HEK293 (cell line): Measurements from ENCODE around the gene TTLL10.

ENCODE experiments used
- BCL11B ChIP-seq: fragments of 450-650 bp; formaldehyde crosslinking; IDR thresholded peaks from 2 replicates; pipeline ENCODE4 v1.5.1; 2016; ENCODE audit warnings: low read depth, missing biosample characterization, missing genetic modification characterization
- IKZF3 ChIP-seq: fragments of 450-650 bp; IDR thresholded peaks from 2 replicates; pipeline ENCODE4 v1.5.0; 2018; ENCODE audit warnings: missing biosample characterization, mild to moderate bottlenecking, missing genetic modification characterization, moderate library complexity
- KLF1 ChIP-seq: fragments of 450-650 bp; formaldehyde crosslinking; IDR thresholded peaks from 2 replicates; pipeline ENCODE4 v1.5.1; 2016; ENCODE audit warnings: missing biosample characterization, missing genetic modification characterization
- KLF8 ChIP-seq: fragments of 450-650 bp; formaldehyde crosslinking; IDR thresholded peaks from 2 replicates; pipeline ENCODE4 v1.5.1; 2016; ENCODE audit warnings: missing biosample characterization, missing genetic modification characterization
- MEIS1 ChIP-seq: sonication (generic); formaldehyde crosslinking; IDR thresholded peaks from 2 replicates; pipeline ENCODE4 v1.8.1; 2022; ENCODE audit warnings: missing genetic modification reagents, mild to moderate bottlenecking, borderline replicate concordance
- MZF1 ChIP-seq: fragments of 450-650 bp; formaldehyde crosslinking; IDR thresholded peaks from 2 replicates; pipeline ENCODE4 v1.5.1; 2017; ENCODE audit warnings: missing biosample characterization, missing genetic modification characterization, borderline replicate concordance
- OSR2 ChIP-seq: fragments of 450-650 bp; formaldehyde crosslinking; IDR thresholded peaks from 2 replicates; pipeline ENCODE4 v1.5.1; 2016; ENCODE audit warnings: missing biosample characterization, missing genetic modification characterization
- PRDM1 ChIP-seq: fragments of 450-650 bp; formaldehyde crosslinking; IDR thresholded peaks from 2 replicates; pipeline ENCODE4; 2016; ENCODE audit warnings: missing biosample characterization, missing genetic modification characterization
- TRIM28 ChIP-seq: IDR thresholded peaks from 2 replicates; pipeline ENCODE4 v1.6.1; 2011; ENCODE audit warnings: low read length, control low read depth, borderline replicate concordance
- ZBTB48 ChIP-seq: fragments of 450-650 bp; formaldehyde crosslinking; IDR thresholded peaks from 2 replicates; pipeline ENCODE4 v1.5.1; 2016; ENCODE audit warnings: missing biosample characterization, missing genetic modification characterization
- ZFP3 ChIP-seq: fragments of 450-650 bp; formaldehyde crosslinking; IDR thresholded peaks from 2 replicates; pipeline ENCODE4 v1.5.1; 2016; ENCODE audit warnings: low read depth, missing biosample characterization, missing genetic modification characterization
- ZNF155 ChIP-seq: fragments of 450-650 bp; formaldehyde crosslinking; IDR thresholded peaks from 2 replicates; pipeline ENCODE4 v1.5.1; 2016; ENCODE audit warnings: missing biosample characterization, missing genetic modification characterization
- ZNF239 ChIP-seq: fragments of 450-650 bp; formaldehyde crosslinking; IDR thresholded peaks from 2 replicates; pipeline ENCODE4 v1.5.1; 2016; ENCODE audit warnings: missing biosample characterization, missing genetic modification characterization
- ZNF24 ChIP-seq: fragments of 450-650 bp; formaldehyde crosslinking; IDR thresholded peaks from 2 replicates; pipeline ENCODE4 v1.5.1; 2016; ENCODE audit warnings: missing biosample characterization, missing genetic modification characterization
- ZNF391 ChIP-seq: fragments of 450-650 bp; formaldehyde crosslinking; IDR thresholded peaks from 2 replicates; pipeline ENCODE4 v1.5.1; 2016; ENCODE audit warnings: low read depth, missing biosample characterization, missing genetic modification characterization, borderline replicate concordance
- ZNF629 ChIP-seq: fragments of 450-650 bp; formaldehyde crosslinking; IDR thresholded peaks from 2 replicates; pipeline ENCODE4 v1.5.1; 2017; ENCODE audit warnings: missing biosample characterization, missing genetic modification characterization
- ZNF660 ChIP-seq: fragments of 450-650 bp; IDR thresholded peaks from 2 replicates; pipeline ENCODE4 v1.5.1; 2018; ENCODE audit warnings: missing biosample characterization, mild to moderate bottlenecking, missing genetic modification characterization
- ZNF792 ChIP-seq: fragments of 450-650 bp; formaldehyde crosslinking; IDR thresholded peaks from 2 replicates; pipeline ENCODE4 v1.5.1; 2016; ENCODE audit warnings: missing biosample characterization, missing genetic modification characterization
- ZNF830 ChIP-seq: fragments of 450-650 bp; IDR thresholded peaks from 2 replicates; pipeline ENCODE4 v1.5.0; 2018; ENCODE audit warnings: missing biosample characterization, missing genetic modification characterization, low read depth, mild to moderate bottlenecking, moderate library complexity
- ZNF837 ChIP-seq: fragments of 450-650 bp; formaldehyde crosslinking; IDR thresholded peaks from 2 replicates; pipeline ENCODE4 v1.5.1; 2016; ENCODE audit warnings: missing biosample characterization, missing genetic modification characterization
- ZSCAN30 ChIP-seq: fragments of 450-650 bp; IDR thresholded peaks from 2 replicates; pipeline ENCODE4 v1.5.1; 2018; ENCODE audit warnings: missing biosample characterization, mild to moderate bottlenecking, missing genetic modification characterization, moderate library complexity
- TF ChIP-seq, protein P1 (sequence below): fragments of 450-650 bp; formaldehyde crosslinking; IDR thresholded peaks from 2 replicates; pipeline ENCODE4 v1.5.1; 2016; ENCODE audit warnings: missing biosample characterization, missing genetic modification characterization
- TF ChIP-seq, protein P2 (sequence below): fragments of 450-650 bp; IDR thresholded peaks from 2 replicates; pipeline ENCODE4 v1.5.1; 2018; ENCODE audit warnings: missing biosample characterization, mild to moderate bottlenecking, missing genetic modification characterization
- TF ChIP-seq, protein P3 (sequence below): sonication (generic); formaldehyde crosslinking; IDR thresholded peaks from 2 replicates; pipeline ENCODE4 v1.8.1; 2022; ENCODE audit warnings: mild to moderate bottlenecking, moderate library complexity, missing genetic modification reagents
- TF ChIP-seq, protein P4 (sequence below): fragments of 450-650 bp; formaldehyde crosslinking; IDR thresholded peaks from 2 replicates; pipeline ENCODE4 v1.5.1; 2016; ENCODE audit warnings: missing biosample characterization, missing genetic modification characterization
- TF ChIP-seq, protein P5 (sequence below): fragments of 450-650 bp; formaldehyde crosslinking; IDR thresholded peaks from 2 replicates; pipeline ENCODE4 v1.5.1; 2016; ENCODE audit warnings: missing biosample characterization, missing genetic modification characterization

Gene TTLL10

DNA sequence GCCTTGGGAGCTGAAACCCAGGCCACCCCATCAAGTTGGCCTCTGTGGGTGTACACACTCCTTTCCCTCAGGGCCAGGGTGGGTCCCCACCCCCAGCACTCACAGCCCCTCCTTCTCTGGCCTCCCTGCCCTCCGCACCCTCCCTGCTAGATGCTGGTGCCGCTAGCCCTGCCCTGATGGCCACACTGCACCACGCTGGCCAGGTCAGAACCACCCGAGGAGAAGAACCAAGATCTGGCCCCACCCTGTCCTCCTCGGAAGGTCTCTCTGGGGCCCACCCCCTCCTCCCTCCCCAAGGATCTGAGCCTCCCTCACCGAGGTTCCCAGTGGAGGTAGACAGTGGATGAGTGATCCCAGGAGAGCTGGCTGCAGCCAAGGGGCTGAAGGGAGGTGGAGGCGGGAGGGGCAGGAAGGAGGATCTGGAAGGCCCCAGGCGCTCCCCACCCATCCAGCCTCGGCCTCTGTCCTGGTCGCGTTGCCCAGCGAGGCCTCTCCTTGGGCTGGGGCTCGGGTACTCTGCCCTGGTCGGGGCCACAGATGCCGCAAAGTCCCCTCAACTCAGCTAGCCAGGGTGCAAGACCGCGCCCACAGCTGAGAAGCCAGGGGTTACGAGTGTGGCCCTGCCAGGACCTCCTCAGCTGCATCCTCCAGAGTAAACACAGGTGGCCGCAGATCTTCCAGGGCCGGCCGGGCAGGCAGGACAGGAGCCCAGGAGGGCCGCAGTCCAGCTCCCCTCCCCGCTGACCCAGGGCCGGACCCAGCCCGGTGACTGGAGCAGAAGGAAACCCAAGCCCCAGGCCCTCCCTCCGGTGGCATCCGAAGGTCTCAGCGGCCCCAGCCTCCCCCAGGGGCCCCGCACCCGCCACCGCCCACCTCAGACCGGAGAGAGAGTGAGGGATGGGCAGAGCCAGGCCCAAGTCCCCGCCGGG, 63.5 kb downstream of the TTLL10 start (continued):
- TF ChIP-seq ZNF391 (tag by site-specific recombination): no peak
- TF ChIP-seq ZNF24 (tag by site-specific recombination): no peak
- TF ChIP-seq, protein P1, sequence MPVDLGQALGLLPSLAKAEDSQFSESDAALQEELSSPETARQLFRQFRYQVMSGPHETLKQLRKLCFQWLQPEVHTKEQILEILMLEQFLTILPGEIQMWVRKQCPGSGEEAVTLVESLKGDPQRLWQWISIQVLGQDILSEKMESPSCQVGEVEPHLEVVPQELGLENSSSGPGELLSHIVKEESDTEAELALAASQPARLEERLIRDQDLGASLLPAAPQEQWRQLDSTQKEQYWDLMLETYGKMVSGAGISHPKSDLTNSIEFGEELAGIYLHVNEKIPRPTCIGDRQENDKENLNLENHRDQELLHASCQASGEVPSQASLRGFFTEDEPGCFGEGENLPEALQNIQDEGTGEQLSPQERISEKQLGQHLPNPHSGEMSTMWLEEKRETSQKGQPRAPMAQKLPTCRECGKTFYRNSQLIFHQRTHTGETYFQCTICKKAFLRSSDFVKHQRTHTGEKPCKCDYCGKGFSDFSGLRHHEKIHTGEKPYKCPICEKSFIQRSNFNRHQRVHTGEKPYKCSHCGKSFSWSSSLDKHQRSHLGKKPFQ (tag by site-specific recombination): no peak
- TF ChIP-seq, protein P2, sequence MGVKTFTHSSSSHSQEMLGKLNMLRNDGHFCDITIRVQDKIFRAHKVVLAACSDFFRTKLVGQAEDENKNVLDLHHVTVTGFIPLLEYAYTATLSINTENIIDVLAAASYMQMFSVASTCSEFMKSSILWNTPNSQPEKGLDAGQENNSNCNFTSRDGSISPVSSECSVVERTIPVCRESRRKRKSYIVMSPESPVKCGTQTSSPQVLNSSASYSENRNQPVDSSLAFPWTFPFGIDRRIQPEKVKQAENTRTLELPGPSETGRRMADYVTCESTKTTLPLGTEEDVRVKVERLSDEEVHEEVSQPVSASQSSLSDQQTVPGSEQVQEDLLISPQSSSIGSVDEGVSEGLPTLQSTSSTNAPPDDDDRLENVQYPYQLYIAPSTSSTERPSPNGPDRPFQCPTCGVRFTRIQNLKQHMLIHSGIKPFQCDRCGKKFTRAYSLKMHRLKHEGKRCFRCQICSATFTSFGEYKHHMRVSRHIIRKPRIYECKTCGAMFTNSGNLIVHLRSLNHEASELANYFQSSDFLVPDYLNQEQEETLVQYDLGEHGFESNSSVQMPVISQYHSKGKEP: no peak
- no peak for TF ChIP-seq TRIM28
- no peak for TF ChIP-seq MZF1 (tag by site-specific recombination)
- no peak for TF ChIP-seq PRDM1
- TF ChIP-seq ZNF660 (tag by site-specific recombination): no peak
- TF ChIP-seq ZFP3 (tag by site-specific recombination): no peak
- TF ChIP-seq ZSCAN30 (tag by site-specific recombination): no peak
- TF ChIP-seq, protein P3, sequence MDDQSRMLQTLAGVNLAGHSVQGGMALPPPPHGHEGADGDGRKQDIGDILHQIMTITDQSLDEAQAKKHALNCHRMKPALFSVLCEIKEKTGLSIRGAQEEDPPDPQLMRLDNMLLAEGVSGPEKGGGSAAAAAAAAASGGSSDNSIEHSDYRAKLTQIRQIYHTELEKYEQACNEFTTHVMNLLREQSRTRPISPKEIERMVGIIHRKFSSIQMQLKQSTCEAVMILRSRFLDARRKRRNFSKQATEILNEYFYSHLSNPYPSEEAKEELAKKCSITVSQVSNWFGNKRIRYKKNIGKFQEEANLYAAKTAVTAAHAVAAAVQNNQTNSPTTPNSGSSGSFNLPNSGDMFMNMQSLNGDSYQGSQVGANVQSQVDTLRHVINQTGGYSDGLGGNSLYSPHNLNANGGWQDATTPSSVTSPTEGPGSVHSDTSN (CRISPR knock-in tag): no peak
- TF ChIP-seq IKZF3: no peak
- no peak for TF ChIP-seq BCL11B (tag by site-specific recombination)
- TF ChIP-seq, protein P4, sequence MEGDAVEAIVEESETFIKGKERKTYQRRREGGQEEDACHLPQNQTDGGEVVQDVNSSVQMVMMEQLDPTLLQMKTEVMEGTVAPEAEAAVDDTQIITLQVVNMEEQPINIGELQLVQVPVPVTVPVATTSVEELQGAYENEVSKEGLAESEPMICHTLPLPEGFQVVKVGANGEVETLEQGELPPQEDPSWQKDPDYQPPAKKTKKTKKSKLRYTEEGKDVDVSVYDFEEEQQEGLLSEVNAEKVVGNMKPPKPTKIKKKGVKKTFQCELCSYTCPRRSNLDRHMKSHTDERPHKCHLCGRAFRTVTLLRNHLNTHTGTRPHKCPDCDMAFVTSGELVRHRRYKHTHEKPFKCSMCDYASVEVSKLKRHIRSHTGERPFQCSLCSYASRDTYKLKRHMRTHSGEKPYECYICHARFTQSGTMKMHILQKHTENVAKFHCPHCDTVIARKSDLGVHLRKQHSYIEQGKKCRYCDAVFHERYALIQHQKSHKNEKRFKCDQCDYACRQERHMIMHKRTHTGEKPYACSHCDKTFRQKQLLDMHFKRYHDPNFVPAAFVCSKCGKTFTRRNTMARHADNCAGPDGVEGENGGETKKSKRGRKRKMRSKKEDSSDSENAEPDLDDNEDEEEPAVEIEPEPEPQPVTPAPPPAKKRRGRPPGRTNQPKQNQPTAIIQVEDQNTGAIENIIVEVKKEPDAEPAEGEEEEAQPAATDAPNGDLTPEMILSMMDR: no peak
- TF ChIP-seq, protein P5, sequence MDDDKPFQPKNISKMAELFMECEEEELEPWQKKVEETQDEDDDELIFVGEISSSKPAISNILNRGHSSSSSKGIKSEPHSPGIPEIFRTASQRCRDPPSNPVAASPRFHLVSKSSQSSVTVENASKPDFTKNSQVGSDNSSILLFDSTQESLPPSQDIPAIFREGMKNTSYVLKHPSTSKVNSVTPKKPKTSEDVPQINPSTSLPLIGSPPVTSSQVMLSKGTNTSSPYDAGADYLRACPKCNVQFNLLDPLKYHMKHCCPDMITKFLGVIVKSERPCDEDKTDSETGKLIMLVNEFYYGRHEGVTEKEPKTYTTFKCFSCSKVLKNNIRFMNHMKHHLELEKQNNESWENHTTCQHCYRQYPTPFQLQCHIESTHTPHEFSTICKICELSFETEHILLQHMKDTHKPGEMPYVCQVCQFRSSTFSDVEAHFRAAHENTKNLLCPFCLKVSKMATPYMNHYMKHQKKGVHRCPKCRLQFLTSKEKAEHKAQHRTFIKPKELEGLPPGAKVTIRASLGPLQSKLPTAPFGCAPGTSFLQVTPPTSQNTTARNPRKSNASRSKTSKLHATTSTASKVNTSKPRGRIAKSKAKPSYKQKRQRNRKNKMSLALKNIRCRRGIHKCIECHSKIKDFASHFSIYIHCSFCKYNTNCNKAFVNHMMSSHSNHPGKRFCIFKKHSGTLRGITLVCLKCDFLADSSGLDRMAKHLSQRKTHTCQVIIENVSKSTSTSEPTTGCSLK (tag by site-specific recombination): no peak
- TF ChIP-seq KLF8 (tag by site-specific recombination): peak; percentile 40; the same call in 1 of the 2 replicates
- no peak for TF ChIP-seq ZNF792
- no peak for TF ChIP-seq OSR2 (tag by site-specific recombination)
- TF ChIP-seq KLF1 (tag by site-specific recombination): peak; percentile 92
- no peak for TF ChIP-seq ZNF830 (tag by site-specific recombination)
- TF ChIP-seq ZBTB48 (tag by site-specific recombination): no peak
- TF ChIP-seq MEIS1 (CRISPR knock-in tag): no peak
- TF ChIP-seq ZNF837: no peak
- TF ChIP-seq ZNF629 (tag by site-specific recombination): no peak
- no peak for TF ChIP-seq ZNF155 (tag by site-specific recombination)
- no peak for TF ChIP-seq ZNF239 (tag by site-specific recombination)
